ENCODE data around the gene NRIP3. TPM values are rescaled to one million over a fixed set of nuclear protein-coding genes. Genes with fewer than 3 reads are reported as not detected.

NRIP3 gene
- total and polyA plus RNA-seq, 2 of the 13 experiments (the other 11 are each of a cell fraction or from before 2014, with no cell fraction given), result 0.04 to 0.07 TPM

GRCh38 chr11:9003573-9004182 lies at the start of gene NRIP3 (continued):
- TF ChIP-seq FOXP4 (CRISPR knock-in tag; IDR thresholded peaks at IDR 0.05), result no peak
- no peak for TF ChIP-seq CHD4 (IDR thresholded peaks at IDR 0.05; ENCODE audit: borderline replicate concordance, low read length)
- no peak for TF ChIP-seq JUND (CRISPR knock-in tag; IDR thresholded peaks at IDR 0.05)
- no peak for TF ChIP-seq SMAD3 (CRISPR knock-in tag; IDR thresholded peaks at IDR 0.05)
- TF ChIP-seq FOXA3 (CRISPR knock-in tag; IDR thresholded peaks at IDR 0.05), result no peak
- no peak for TF ChIP-seq BRCA1 (CRISPR knock-in tag; IDR thresholded peaks at IDR 0.05)
- TF ChIP-seq ZNF780A (CRISPR knock-in tag; IDR thresholded peaks at IDR 0.05), result no peak
- TF ChIP-seq ZNF160 (CRISPR knock-in tag; IDR thresholded peaks at IDR 0.05), result no peak
- TF ChIP-seq ZBTB20 (CRISPR knock-in tag; IDR thresholded peaks at IDR 0.05; ENCODE audit: borderline replicate concordance, low read depth), result no peak
- TF ChIP-seq CCAR2 (optimal IDR thresholded peaks at IDR 0.05; ENCODE audit: low read depth, low read length), result no peak
- TF ChIP-seq BRD4 (CRISPR knock-in tag; IDR thresholded peaks at IDR 0.05), result no peak
- no peak for TF ChIP-seq SMYD3 (CRISPR knock-in tag; IDR thresholded peaks at IDR 0.05)
- no peak for TF ChIP-seq ZNF576 (CRISPR knock-in tag; IDR thresholded peaks at IDR 0.05)
- no peak for TF ChIP-seq ZNF644 (CRISPR knock-in tag; IDR thresholded peaks at IDR 0.05; ENCODE audit: low read depth)
- TF ChIP-seq KLF15 (CRISPR knock-in tag; IDR thresholded peaks at IDR 0.05; ENCODE audit: borderline replicate concordance), result no peak
- TF ChIP-seq NFKB2 (CRISPR knock-in tag; IDR thresholded peaks at IDR 0.05; ENCODE audit: borderline replicate concordance), result no peak
- peak; percentile 57; the same call in 1 of the 2 replicates for TF ChIP-seq ZNF709 (CRISPR knock-in tag; IDR thresholded peaks at IDR 0.05)
- no peak for TF ChIP-seq KLF6 (CRISPR knock-in tag; IDR thresholded peaks at IDR 0.05)
- no peak for TF ChIP-seq BORCS8-MEF2B (CRISPR knock-in tag; IDR thresholded peaks at IDR 0.05)
- TF ChIP-seq SRF (IDR thresholded peaks at IDR 0.05; ENCODE audit: low read depth, low read length), result peak; percentile 43; the same call in 1 of the 2 replicates
- no peak for TF ChIP-seq SSRP1 (CRISPR knock-in tag; IDR thresholded peaks at IDR 0.05)
- no peak for TF ChIP-seq ARHGAP35 (CRISPR knock-in tag; IDR thresholded peaks at IDR 0.05; ENCODE audit: borderline replicate concordance)
- no peak for TF ChIP-seq PTBP1 (IDR thresholded peaks at IDR 0.05; ENCODE audit: low read depth, low read length, poor library complexity, severe bottlenecking)
- no peak for TF ChIP-seq MLXIP (CRISPR knock-in tag; IDR thresholded peaks at IDR 0.05; ENCODE audit: borderline replicate concordance)
- peak; percentile 17; the same call in 1 of the 2 replicates for TF ChIP-seq TFDP1 (CRISPR knock-in tag; IDR thresholded peaks at IDR 0.05; ENCODE audit: borderline replicate concordance)
- TF ChIP-seq SIX1 (CRISPR knock-in tag; IDR thresholded peaks at IDR 0.05; ENCODE audit: borderline replicate concordance), result no peak
